ENCODE results near the gene PWWP2B.

DNA sequence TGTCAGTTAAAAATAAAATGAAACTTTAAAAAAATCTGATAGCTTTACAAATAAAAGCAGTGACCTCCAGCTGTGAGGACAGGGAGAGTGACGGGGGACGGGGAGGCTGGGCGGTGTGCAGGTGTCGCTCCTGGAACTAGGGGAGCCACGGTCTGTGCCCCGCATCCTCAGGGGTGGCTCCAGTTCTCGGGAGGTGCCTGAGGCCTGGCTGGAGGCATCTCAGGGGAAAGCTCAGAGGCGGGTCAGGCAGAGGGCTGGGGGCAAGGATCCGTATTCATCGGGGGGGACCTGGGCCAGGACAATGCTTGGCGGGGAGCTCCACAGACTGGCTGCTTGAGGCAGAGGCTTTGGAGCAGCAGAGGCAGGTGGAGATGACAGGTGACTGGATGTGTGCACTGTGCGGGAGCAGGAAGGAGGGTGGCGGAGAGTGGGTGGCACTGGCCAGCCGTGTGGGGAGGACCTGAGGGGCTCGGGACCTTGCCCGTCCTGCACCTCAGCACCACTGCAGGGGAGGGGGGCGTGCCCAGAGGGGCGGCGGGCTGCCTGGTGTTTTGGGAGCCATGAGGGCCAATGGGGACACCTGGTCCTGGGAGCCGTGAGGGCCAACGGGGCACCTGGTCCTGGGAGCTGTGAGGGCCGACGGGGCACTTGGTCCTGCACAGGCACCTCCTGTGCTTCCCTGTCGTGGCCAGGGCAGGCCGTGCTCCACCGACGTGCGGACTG is 13.2 kb downstream of the PWWP2B start:
- TF ChIP-seq, protein P1, sequence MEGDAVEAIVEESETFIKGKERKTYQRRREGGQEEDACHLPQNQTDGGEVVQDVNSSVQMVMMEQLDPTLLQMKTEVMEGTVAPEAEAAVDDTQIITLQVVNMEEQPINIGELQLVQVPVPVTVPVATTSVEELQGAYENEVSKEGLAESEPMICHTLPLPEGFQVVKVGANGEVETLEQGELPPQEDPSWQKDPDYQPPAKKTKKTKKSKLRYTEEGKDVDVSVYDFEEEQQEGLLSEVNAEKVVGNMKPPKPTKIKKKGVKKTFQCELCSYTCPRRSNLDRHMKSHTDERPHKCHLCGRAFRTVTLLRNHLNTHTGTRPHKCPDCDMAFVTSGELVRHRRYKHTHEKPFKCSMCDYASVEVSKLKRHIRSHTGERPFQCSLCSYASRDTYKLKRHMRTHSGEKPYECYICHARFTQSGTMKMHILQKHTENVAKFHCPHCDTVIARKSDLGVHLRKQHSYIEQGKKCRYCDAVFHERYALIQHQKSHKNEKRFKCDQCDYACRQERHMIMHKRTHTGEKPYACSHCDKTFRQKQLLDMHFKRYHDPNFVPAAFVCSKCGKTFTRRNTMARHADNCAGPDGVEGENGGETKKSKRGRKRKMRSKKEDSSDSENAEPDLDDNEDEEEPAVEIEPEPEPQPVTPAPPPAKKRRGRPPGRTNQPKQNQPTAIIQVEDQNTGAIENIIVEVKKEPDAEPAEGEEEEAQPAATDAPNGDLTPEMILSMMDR (conservative IDR thresholded peaks at IDR 0.05): no peak
- no peak for TF ChIP-seq ZFX (IDR thresholded peaks at IDR 0.05)
